Prostate gland (tissue), 2 donors: ENCODE data around the gene PRDM16.

ENCODE experiments used
- CTCF ChIP-seq, 4 experiments: fragments of 200-600 bp in 2 of 4; fragments of 450-650 bp in 2 of 4; sonication (generic) in 2 of 4; IDR thresholded peaks; 1 replicate in 3 of 4; 2 replicates in 1 of 4; pipeline ENCODE4 v1.5.1; 2016 to 2019; ENCODE audit warnings: antibody characterized with exemption in 4 of 4, mild to moderate bottlenecking in 2 of 4, moderate library complexity in 2 of 4
- POLR2A ChIP-seq: fragments of 450-650 bp; IDR thresholded peaks from one replicate; pipeline ENCODE4 v1.6.1; 2016; ENCODE audit warnings: antibody characterized with exemption, mild to moderate bottlenecking
- POLR2AphosphoS5 ChIP-seq: sonication (generic); formaldehyde crosslinking; IDR thresholded peaks from one replicate; pipeline ENCODE4 v1.6.1; 2017; ENCODE audit warnings: antibody characterized with exemption

- TF ChIP-seq POLR2AphosphoS5 (no peak), CTCF (IDR thresholded peaks at IDR 0.05) (no peak), POLR2A (no peak)
Measured at GRCh38 chr1:3347257-3348020, 278.4 kb downstream of the PRDM16 start.
